GM21737 (cell line): Measurements from ENCODE around the gene GJB2.

Source experiments
- ATAC-seq: cut with Tn5 transposase; IDR thresholded peaks from one replicate; pipeline ENCODE4 v1.9.1; 2021; ENCODE audit warnings: mild to moderate bottlenecking, moderate library complexity; ENCODE audit not compliant: unreplicated experiment

Gene GJB2

DNA sequence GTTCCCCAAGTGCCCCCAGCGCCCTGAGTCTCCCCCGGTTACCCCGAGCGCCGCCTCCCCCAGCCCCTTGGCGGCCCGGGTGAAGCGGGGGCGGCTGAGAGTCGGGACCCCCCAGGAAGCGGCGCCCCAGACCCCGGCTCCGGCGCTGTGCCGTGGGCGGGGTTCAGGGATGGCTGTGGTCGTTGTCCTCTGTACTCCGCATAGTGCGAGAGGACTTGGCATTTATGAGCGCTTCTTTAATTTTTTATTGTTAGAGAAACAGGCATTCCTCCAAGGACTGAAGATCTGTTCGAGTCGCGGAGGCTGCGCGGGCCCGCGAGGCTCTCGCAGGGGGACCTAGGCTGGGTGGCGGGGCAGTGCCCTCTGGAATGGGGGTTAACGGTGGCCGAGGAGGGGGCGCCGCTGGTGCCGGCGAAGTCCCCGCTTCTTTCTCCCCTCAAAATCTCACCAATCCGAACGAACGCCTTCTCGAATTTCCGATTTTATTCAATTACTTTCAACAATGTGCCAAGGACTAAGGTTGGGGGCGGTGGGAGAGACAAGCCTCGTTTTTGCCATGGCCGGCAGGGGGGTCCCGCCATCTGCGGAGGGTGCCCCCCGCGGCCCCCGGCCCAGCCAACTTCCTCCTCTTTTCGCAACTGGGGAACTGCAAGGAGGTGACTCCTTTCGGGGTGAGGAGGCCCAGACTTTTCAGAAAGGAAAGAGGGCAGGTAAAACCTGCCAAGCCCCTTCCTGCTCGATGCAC is 596 bp upstream of the GJB2 start:
- ATAC-seq = no peak

DNA sequence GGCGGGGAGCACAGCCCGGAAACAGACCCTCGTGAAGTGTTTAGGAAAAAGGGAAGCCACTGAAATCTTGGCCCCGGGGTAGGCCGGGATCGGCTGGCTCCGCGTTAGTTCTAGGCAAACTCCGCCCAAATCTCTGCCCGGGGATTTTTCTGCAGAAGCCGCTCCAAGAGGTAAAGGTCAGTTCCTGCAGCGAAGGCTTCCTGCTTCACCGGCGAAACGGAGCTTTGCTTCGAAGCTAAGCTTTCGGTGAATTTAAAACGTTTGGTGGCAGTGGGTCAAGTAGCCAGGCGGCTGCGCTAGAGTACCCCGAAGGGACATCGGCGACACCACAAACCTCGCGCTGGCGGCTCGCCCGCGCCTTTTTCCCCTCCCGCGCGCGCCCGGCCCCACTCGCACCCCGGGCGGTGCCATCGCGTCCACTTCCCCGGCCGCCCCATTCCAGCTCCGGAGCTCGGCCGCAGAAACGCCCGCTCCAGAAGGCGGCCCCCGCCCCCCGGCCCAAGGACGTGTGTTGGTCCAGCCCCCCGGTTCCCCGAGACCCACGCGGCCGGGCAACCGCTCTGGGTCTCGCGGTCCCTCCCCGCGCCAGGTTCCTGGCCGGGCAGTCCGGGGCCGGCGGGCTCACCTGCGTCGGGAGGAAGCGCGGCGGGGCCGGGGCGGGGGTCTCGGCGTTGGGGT is 441 bp downstream of the GJB2 start:
- no peak for ATAC-seq

DNA sequence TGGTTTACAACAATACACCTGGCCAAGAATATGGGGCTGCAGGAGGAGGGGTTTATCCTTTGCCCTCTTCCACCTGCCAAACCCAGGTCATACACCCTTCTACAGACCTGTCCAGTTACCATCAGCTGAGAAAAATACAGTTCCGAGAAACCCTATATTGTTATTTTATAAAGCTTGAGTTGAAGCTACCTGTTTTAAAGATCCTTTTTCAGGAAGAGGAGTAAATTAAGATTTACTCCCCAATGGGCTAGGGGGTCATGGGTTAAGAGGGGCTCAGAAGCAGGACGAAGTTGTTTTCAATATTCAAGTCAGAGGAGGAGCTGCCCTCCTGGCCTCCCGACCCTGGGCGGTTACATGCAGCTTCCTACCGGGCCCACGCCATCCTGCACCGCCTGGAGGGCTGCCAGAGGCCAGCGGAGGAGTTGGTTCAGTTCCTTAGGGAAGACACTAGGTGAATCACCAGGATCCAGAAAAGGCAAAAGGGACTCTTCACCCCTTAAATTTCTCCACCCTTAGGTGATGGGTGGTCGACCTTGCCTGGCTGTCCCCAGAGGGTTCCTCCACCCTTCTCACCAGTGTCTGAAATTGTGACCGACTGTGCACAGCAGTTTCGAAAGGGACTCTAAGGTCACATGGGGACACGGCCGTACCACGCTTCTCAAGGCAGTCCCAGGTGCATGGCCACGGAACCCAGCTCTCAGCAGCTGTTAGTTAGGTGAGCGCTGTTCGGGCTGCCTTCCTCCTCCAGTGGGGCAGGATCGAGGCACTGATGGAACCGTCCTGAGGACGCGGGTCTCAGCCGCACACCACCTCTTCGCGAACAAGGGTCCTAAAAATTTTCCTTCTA is 1.2 kb downstream of the GJB2 start:
- ATAC-seq = no peak

DNA sequence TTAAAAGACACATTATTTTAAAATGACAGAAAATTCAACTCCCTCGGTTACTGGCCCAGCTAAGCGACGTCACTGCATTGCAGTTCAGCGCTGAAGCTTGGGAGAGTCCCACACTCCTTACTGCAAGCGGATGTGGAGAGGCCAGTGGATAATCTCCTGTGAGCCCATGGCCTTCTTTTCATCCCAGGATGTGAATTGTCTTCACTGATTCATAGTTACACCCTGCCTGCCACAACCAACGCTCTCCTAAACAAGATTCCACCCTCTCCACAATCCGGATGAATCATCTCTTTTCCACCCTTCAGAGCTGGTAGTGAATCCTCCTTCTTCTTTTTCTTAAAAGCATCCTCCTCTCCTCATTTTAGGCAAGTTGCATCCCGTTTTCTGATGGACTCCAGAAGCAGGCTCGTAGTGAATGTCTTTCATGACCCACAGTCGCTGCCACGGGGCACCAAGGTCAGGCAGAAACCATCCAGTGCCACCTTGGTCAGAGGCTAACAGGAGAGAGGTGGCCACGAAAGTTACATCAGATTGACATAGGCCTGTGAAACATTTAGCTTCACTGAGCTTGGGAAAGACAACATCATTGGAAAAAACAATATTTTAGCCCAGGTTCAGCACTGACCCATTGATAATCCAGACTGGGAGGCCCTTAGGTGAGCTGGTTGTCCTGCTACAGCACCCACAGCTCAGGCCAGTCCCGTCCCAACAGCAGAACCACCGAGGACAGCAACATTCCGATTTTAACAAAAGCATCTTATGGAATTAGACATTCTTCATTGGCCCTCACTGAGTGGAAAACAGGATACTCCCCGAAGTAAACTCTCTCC is 2.0 kb downstream of the GJB2 start:
- ATAC-seq = no peak

DNA sequence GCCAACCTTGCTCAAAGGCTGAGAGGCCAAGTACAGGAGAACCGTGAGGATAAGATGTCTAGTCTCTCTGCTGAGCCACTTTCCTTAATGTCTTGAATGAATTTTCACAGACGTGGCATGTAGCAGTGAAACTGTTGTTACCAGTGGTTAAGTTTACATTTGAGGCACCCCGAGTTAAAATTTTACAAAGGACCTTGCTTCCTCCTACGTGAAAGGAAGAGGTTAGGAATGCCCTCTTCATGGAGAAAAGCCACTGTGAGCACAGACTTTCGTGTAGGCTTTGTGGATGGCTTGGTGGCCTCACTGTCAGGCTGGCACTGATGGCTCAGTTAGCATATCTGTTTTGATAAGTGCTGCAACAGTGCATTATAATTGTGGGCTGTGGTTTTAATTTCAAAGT is 2.7 kb downstream of the GJB2 start:
- no peak for ATAC-seq

DNA sequence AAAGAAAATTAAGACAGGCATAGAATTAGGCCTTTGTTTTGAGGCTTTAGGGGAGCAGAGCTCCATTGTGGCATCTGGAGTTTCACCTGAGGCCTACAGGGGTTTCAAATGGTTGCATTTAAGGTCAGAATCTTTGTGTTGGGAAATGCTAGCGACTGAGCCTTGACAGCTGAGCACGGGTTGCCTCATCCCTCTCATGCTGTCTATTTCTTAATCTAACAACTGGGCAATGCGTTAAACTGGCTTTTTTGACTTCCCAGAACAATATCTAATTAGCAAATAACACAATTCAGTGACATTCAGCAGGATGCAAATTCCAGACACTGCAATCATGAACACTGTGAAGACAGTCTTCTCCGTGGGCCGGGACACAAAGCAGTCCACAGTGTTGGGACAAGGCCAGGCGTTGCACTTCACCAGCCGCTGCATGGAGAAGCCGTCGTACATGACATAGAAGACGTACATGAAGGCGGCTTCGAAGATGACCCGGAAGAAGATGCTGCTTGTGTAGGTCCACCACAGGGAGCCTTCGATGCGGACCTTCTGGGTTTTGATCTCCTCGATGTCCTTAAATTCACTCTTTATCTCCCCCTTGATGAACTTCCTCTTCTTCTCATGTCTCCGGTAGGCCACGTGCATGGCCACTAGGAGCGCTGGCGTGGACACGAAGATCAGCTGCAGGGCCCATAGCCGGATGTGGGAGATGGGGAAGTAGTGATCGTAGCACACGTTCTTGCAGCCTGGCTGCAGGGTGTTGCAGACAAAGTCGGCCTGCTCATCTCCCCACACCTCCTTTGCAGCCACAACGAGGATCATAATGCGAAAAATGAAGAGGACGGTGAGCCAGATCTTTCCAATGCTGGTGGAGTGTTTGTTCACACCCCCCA is 3.8 kb downstream of the GJB2 start:
- no peak for ATAC-seq

DNA sequence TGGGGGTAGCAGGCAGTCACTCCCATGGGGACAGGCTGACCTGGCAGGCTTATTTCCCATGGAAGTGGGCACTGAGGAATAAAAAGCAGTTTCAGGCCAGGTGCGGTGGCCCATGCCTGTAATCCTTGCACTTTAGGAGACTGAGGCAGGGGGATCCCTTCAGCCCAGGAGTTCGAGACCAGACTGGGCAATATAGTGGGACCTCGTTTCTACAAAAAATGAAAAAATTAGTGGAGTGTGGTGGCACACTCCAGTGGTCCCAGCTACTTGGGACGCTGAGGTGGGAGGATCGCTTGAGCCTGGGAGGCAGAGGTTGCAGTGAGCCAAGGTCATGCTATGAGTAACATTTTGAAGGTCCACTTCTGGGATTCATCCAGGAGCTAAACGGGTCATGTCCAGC is 6.0 kb downstream of the GJB2 start:
- no peak for ATAC-seq

DNA sequence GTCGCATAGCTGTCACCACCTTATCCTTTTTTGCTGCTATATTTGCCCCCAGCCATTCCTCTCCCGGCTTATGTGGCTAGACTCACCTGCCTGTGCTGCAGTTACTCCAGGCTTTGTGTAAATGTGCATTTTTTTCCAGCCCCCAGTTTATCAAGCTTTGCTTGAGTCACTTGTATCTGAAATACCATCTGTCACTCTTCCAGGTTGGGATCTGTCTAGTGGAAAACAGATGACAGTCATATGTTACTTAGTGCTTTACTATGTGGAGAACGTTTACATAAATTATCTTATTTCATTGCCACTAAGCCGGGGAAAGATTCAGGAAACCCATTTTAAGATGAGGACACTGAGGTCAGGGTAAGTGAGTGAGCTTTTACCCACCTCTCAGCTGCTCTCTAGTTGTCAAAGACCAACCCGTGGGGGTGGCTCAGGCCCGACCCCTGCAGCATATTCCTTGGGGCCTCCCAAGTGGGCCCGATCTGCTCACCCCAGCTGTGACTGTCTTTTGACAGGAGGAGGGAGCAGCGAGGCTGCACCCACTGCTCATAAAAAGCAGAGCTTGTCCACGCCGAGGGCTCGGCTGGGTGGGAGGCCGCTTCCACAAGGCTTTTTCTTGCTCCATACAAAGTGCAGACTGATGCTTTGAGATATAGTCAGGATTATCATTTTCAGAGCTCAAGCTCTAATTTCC is 7.2 kb downstream of the GJB2 start:
- ATAC-seq = no peak

DNA sequence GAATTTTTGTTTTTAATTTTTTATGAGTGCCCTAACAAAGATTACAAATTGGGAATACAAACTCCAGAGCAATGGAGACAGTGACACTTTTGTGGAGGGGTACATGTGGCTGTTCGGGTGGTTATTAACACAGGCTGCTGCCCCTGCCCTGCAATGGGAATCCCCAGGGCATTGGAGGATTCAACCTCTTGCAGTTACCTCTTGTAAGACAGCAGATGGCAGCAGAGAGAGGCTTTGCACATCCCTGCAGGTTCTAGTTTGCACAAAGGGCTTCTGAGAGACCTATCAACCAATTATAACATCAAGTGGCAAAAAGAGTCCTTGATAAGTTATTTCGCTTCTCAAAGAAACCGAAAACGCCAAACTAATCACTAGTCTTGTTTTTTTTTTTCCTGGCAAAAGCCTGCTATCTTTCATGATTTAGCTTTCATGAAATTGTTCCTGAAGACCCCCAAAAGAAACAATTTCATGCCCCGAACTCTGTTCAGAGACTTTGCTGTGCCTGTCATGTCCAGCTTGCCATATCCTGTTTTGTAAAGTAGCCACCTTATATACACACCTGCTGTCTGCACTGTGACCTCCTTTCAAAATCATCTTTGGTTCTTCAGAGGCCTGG is 10.4 kb downstream of the GJB2 start:
- peak; percentile 77 for ATAC-seq

DNA sequence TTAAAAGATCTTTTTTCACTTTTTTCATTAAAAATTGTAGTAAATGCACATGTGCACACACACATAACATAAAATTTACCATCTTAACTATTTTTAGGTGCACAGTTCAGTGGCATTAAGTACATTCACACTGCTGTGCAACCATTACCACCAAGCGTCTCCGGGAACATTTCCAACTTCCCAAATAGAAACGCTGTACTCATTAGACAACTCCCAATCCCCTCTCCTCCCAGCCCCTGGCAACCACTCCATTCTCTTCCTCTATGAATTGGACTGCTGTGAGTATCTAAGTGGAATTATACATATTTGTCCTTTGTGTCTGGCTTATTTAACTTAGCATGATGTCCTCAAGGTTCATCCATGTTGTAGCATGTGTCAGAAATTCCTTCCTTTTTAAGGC is 11.6 kb downstream of the GJB2 start:
- ATAC-seq = no peak

DNA sequence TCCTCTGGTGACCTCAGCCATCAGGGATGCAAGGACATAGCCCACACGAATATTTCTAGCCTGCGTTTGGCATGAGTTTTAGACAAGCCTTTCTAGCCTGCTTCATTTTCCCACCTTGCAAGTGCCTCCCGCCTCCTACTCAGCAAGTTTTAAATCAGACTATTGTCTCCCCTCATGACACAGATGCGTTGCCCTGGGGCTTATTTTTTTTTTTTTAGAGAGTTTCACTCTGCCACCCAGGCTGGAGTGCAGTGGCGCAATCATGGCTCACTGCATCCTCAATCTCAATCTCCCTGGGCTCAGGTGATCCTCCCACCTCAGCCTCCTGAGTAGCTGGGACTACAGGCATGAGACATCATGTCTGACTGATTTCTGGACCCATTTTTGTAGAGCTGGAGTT is 14.6 kb downstream of the GJB2 start:
- no peak for ATAC-seq

DNA sequence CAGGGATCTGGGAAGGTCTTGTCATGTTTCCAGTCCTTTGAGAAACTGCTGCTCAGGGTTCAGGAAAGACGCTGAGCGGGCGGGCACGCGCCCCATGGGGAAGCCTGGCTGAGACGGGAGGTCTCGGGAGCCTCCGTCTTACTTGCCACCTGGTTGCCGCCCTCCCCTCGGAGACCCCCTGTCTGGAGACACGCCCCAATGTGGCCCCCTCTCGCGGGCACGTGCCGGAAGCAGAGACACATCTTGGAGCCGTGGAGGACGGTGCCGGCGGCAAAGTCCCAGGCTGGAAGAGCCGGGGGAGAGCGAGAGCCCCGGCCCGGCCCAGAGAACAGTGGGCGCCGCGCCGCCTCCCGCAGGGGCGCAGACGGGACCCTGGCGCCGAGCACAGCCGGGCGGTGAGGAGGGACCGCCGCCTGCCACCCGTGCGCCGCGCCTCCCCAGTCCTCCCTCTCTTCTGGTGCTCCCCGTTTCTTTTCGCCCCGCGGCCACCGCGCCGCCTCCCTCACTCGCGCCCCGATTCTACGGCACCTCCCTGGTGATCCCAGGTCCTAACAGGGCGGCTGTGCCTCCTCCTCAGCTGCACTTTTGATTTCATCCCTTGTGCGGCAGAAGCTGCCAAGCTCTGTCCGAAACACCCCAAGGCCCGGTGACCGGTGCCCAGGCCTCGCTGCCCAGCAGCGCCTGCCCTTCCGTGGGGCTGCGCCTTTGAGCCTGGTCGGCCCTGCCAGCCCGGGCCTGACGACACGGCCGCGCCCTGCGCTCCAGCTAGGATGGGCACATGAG is 15.5 kb downstream of the GJB2 start:
- no peak for ATAC-seq

DNA sequence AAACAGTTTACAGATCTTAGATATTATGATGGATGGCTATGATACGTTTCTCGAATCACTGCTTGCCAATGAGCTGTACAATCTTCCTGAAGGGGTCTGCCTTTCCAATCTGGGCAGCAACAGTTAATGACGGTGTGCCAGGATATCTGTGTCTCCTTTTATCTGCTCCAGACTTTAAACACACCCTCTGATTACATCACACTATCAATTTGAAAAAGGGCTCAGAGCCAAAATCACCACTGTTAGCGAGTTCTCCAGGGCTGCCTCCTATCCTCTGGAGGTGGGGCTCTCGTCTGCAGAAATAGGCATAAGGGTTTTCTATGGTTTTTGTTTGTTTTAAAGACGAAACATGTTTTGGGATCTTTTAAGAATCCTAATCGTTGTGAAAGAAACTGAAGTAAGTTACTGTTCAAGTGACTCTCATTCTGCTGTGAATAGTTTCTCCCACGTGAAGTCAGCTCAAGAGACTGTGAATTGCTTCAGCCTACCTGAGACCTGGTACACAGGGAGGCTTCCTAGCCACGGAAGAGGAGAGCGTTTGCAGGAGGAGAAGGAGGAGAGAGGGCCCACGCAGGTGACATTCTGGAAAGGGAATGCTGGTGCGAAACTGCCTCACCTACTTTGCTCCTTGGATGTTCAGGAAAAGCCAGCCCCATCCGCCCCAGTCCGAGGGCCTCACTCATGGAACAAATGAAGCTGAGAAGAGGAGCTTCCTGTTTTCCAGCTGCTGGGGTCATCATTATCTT is 16.7 kb downstream of the GJB2 start:
- no peak for ATAC-seq

DNA sequence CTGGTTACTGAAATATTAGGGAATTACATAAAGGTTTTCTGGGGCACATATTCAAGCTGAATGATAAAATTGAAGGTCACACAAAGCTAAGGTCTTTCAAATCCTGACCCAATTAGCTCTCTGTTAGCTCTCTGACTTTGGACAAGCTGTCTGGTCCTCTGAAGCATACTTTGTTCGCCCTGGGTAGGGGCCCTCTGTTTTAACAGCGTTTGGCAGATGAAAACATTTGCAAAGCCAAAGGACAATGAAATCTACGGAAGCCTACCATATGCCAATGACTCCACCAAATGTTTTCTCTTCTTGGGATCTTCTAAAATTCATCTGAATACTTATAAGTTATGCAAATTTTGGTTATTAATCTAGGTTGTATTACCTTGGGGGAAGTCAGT is 17.3 kb downstream of the GJB2 start:
- no peak for ATAC-seq

DNA sequence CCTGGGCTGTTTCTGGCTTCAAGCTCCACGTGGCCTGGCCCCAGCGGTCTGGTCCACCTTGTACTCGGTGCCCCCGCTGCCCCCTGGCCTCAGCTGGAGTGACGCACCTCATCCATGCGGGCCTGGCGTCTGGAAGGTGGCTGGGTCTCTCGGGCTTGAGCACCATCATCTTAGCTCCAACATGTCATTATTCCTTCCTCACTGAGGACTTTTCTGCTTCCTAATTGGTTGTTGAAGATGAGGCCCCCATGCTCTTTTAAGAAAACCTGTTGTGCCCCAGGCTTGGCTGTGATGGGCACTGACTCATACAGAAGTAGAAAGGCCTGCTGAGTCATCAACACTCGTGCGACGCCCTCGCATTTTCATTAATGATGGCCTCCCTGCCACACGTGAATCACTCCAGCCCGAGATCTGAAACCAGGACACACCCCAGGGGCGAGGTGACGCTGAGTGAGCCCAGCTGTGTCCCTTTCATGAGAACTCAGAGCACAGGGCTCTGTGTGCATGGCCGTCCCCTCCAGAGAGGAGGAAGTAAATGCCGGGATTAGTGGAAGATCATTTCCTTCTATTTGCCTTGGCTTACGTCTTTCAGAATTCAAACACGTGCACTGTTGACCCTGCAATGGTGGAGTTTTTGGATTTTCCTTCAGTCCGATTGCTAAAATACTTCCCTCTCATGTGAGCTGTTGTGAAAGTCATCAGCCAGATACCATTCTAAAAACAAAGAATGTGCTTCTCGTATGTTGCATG is 17.9 kb downstream of the GJB2 start:
- ATAC-seq = peak; percentile 95

DNA sequence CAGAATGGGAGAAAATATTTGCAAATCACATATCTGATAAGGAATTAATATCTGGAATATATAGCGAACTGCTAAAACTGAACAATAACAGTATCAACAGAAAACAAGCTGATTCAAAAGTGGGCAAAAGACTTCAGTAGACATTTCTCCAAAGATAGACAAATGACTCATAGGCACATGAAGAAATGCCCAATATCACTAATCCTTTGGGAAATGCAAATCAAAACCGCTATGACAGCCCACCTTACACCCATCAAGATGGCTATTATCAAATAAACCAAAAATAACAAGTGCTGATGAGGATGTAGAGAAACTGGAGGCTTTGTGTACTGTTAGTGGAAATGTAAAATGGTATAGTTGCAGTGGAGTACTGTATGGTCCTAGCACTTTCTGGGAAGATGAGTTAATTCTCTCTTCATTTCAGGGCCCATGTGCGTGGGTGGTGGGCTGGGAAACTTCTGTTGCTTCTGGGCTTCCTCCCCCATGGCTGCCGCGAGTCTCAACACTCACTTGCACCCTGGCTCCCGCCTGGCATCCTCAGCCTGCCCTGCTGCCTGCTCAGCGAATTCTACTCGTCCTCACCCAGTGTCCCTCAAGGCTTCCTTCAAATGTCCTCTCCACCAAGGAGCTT is 19.5 kb downstream of the GJB2 start:
- no peak for ATAC-seq
